Stimulated activated CD4-positive, alpha-beta T cell treated with anti-CD3 and anti-CD28 coated beads, Interleukin-2, amount 100 ng/mL, for 48 hours (primary cell): Measurements from ENCODE around the gene CTNNA3.

Experiments used
- DNase-seq, 2 donors: peaks; one replicate each; pipeline ENCODE4 v3.0.0-alpha.2; 2020

The CTNNA3 gene

GRCh38 chr10:67664942-67665341, 31.1 kb downstream of the CTNNA3 start:
- DNase-seq = no peak

- no peak for DNase-seq
Measured at GRCh38 chr10:67663449-67664087, 32.4 kb downstream of the CTNNA3 start.

GRCh38 chr10:67662415-67662814, 33.6 kb downstream of the CTNNA3 start:
- no peak for DNase-seq

- no peak for DNase-seq
Measured at GRCh38 chr10:67659497-67659896, 36.5 kb downstream of the CTNNA3 start.

- DNase-seq = no peak
Measured at GRCh38 chr10:67657775-67658174, 38.2 kb downstream of the CTNNA3 start.

- no peak for DNase-seq
Measured at GRCh38 chr10:67650558-67650957, 45.4 kb downstream of the CTNNA3 start.

DNA sequence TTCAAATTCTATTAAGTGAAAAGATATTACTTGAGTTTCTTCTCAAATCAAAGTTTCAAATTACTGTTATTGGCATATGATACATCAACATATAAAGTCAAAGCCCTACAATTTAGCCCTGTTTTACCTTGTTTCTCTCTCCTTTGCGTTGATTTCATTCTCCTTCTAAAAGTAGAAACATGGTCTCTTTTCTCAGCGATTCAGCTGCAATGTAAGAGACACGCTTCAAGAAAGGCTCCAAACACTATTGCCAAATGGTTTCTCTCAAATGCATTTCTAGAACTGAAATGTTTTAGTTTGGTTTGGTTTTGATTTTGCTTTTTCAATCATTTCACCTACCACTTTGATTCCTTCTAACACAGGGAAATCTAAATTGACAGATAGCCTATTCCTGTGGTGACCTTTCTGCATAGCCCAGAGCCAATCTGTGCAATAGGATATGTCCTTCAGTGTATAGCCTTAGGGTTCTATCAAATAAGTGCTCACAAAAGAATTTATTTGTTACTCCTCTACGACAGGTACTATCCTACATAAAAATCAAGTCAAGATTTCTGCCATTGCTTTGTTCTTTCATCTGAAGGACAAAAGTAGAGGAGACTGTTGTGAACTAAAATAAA, 47.3 kb downstream of the CTNNA3 start:
- no peak for DNase-seq

- DNase-seq = no peak
Measured at GRCh38 chr10:67630904-67631303, 65.1 kb downstream of the CTNNA3 start.

GRCh38 chr10:67629461-67629971, 66.5 kb downstream of the CTNNA3 start:
- DNase-seq = no peak

GRCh38 chr10:67622984-67623383, 73.0 kb downstream of the CTNNA3 start:
- no peak for DNase-seq

DNA sequence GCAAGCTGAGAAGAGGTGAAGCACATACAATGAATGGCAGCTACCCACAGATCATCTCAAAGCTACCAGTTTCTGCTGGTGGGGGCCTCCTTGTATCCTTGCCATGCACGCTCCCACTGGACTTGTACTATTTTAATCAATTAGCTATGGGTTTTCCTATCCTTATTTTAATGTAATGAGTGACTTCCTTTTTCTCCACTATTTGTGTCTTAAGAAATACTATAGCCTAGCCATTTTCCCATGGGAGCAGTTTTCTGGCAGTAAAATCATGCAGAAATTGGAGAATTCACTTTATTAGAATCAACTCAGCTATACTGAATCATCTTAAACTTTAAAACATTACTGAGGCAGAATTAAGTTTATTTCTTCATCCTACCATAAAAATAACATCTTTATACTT, 73.5 kb downstream of the CTNNA3 start:
- DNase-seq = no peak

- no peak for DNase-seq
Measured at GRCh38 chr10:67621834-67622233, 74.2 kb downstream of the CTNNA3 start.

DNA sequence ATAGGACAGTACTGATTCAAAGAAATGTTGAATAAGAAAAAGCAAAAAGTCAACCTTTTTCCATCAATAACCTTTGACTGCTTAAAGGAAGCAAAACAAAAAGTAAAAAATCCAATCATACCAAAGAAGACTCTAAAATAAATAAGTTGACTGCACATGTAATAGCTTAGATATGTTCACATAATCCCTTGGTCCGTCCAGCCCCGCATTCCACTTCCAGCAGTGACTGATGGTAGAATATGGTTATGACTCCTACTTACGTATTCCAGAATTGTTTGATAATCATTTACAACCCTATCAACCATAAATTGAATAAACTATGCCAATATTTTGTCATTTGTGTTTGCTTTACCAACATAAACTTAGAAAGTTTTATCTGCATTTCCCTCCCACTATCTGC, 77.9 kb downstream of the CTNNA3 start:
- no peak for DNase-seq

- DNase-seq = peak; percentile 23 to 36
Measured at GRCh38 chr10:67612577-67613537, 83.1 kb downstream of the CTNNA3 start.

DNA sequence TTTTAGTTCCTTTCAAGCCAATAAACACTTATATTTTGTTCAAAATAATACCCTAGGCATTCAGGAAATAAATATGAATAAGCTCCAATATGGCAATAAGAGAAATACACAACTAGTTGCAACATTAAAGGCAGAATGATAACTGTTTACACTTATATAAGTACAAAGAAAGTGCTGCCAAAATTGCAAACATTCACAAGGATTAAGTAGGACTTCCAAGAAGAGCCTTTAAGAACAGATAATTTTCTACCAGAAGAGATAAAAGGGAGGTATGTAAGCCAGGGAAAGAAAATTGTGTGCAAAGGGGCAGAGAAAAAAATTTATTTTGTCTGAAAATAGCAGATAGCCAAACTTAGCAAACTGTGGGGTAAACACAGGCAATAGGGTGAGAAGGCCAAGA, 83.8 kb downstream of the CTNNA3 start:
- DNase-seq = no peak

DNA sequence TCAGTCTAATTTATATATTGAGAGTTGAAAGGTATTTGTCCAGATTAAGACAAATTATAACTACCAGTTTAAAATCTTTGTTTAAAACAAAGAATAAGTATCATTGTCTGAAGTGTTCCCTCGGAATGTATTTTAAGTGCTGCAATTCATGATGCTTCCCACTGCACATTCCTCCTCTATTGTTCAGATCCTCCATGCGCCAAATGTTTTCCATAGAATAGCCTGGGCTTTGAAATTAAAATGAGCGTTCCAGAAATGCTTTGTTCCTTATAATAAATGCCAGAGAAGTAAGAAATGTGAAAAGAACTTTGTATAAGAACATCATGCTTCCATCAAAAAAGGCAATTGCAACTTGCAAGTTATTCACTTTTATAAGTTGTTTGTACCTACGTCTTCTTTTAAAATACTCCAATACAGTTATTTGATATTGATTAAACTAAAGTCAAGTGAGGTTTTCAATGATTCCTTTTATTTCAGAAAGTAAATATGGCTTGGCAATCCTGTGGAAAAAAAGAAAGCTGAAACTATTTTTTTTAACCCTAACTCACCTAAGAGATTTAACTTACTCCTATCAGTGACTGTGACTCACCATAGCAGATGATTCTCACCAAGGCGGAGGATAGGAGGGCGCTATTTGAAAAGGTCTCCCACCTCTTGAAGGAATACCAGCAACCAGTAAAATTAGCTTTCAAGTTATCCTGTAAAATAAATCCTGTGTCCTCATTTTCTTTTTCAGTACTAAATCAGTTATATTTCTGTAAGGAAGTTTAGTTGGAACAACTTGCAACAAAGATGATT, 85.8 kb downstream of the CTNNA3 start:
- DNase-seq = no peak

DNA sequence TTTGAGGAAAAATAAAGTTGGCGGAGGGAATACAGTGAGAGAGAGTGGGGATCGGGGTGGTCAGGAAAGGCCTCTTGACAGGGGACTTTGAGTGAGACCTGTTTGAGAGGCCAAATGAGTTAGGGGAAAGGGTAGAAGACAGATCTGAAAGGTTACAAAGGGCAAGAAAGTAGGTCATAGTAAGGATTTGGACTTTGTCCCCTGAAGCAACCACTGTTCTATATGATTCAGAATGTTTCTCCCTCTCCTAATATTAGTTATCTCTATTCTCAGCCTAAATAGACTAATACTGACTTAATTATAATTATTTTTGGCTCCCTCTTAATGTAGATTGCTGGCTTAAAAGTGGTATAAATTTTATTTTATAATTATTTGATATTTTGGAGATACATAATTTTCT, 88.0 kb downstream of the CTNNA3 start:
- no peak for DNase-seq

GRCh38 chr10:67607472-67607871, 88.5 kb downstream of the CTNNA3 start:
- no peak for DNase-seq

GRCh38 chr10:67606572-67606971, 89.4 kb downstream of the CTNNA3 start:
- DNase-seq = no peak

DNA sequence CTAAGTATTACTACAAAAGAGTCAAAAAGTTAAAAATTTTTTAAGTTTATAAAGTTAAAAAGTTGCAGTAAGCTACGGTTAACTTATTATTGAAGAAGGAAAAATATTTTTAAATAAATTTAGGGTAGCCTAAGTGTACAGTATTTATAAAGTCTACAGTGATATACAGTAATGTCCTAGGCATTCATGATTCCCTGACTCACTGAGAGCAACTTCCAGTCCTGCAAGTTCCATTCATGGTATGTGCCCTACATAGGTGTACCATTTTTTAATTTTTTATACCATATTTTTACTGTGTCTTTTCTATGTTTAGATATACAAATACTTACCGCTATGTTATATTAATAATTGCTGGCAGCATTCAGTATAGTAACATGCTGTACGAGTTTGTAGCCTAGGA, 92.3 kb downstream of the CTNNA3 start:
- DNase-seq = no peak

- DNase-seq = no peak
Measured at GRCh38 chr10:67603086-67603485, 92.9 kb downstream of the CTNNA3 start.

DNA sequence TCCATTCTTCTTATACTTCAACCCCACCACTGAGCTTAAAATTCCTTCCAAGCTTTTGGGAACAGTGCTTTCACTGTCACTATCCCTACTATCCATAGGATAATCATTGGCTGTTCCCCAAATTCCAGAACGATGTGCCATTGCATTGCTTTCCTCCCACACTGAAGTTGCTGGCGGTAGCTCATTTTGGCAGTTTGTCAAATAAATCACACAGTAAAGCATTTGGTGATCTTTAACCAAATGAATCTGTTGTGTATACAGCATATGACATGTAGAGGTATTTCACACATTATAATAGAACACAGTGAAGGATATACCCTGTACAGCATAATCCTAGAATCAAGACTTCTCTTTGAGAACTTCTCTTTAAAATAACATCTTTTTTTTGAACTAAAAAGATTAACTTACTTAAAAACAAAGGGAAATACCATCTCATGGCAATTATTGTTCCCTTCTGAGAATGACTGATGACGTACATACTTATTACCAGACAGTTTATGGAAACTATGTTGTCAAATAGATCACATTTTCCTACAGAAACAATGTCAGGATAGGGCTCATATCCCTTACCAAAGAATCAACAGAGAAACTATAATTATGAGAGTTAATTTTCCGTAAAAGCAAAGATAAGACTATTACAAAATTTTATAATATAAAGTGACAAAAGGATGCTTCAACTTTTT, 93.6 kb downstream of the CTNNA3 start:
- DNase-seq = no peak
